Psoas muscle (tissue), 8 donors: ENCODE results near the gene C2orf78. TPM values are rescaled to one million over a fixed set of nuclear protein-coding genes. Genes with fewer than 3 reads are reported as not detected.
A peak's percentile ranks its signal among the peaks of the same experiment; 100 is the strongest.
"Not testable (repeated sequence)": the region's sequence is repeated elsewhere in the genome, so short reads cannot be mapped to it uniquely, and the experiment has no call there.

Source experiments
- ATAC-seq, 4 donors: fragments of 200-7000 bp; cut with Tn5 transposase; one replicate each; pipeline ENCODE4 v1.9.1; 2020; ENCODE audit warnings: moderate library complexity in 3 of 4, mild to moderate bottlenecking in 2 of 4
- DNase-seq, 2 donors: peaks; one replicate each; pipeline ENCODE4 v3.0.0-alpha.2; 2020
- H3K27ac ChIP-seq: fragments of 200-600 bp; one replicate; pipeline ENCODE4 v1.8.0; 2022
- H3K27me3 ChIP-seq, 3 donors: fragments of 200-600 bp in 1 of 3; one replicate each; pipeline versions ENCODE4 v1.6.1 to v1.8.0; 2013 to 2022; ENCODE audit warnings: low read length in 2 of 3, mild to moderate bottlenecking in 2 of 3, moderate library complexity in 1 of 3; ENCODE audit not compliant: insufficient read depth in 3 of 3
- H3K36me3 ChIP-seq, 2 donors: fragments of 200-600 bp in 1 of 2; one replicate each; pipeline versions ENCODE4 v1.6.1 to v1.8.0; 2013 to 2022; ENCODE audit warnings: low read depth in 1 of 2, mild to moderate bottlenecking in 1 of 2, moderate library complexity in 1 of 2; ENCODE audit not compliant: insufficient read depth in 1 of 2
- H3K4me1 ChIP-seq: fragments of 200-600 bp; one replicate; pipeline ENCODE4 v1.8.0; 2022
- H3K4me3 ChIP-seq: fragments of 200-600 bp; one replicate; pipeline ENCODE4 v1.8.0; 2022; ENCODE audit warnings: mild to moderate bottlenecking
- H3K9me3 ChIP-seq: fragments of 200-600 bp; one replicate; pipeline ENCODE4 v1.8.0; 2022
- WGBS, 3 donors: extraction: QIAGEN DNeasy Blood & Tissue Kit; methylation state at CpG; one replicate each; pipeline versions ENCODE4 v1.1.6 to v1.1.7; 2013; 5-methylcytosine and 5-hydroxymethylcytosine counted together
- intact Hi-C, 2 donors: fragments of 100-400 bp; cut with DNase I; formaldehyde crosslinking; loops; one replicate each; pipeline versions ENCODE4 v1.11.0 to v1.14.2; 2022
- polyA plus RNA-seq, 3 donors: library from polyadenylated mRNA; stranded (reverse); fragments of 200-250 nt; gene quantifications; one replicate each; pipeline ENCODE4 v1.2.3, GENCODE V29; 2013
- total RNA-seq, 4 donors: library from RNA; stranded (reverse); fragmentation: NEBNext Ultra II Directional in 2 of 4; extraction: Animal tissue kit (Norgen Biotek cat#: 25700) in 2 of 4; gene quantifications; one replicate each; pipeline versions ENCODE4 v1.2.1 to v1.2.4, GENCODE V29; 2021 to 2023
- TF ChIP-seq, protein P1 (sequence below): fragments of 200-600 bp; IDR thresholded peaks from one replicate; pipeline ENCODE4 v1.8.0; 2022; ENCODE audit warnings: antibody characterized with exemption
- donor health status: healthy with polysubstance abuse.
- donor health status: DM: no; HTN: no; CAD: no; lungs with moderate emphysema.
- donor health status: Bipolar disorder and iron deficiency.
- donor health status: healthy.
- donor health status: DM: yes; HTN: yes; CAD: no.
- donor health status: DM: no; HTN: no; CAD: no.
- donor health status: DM: no; HTN: no; CAD: no.
- donor health status: DM: yes; HTN: yes; CAD: no.

The C2orf78 gene
- total and polyA plus RNA-seq, 7 donors = not detected

DNA sequence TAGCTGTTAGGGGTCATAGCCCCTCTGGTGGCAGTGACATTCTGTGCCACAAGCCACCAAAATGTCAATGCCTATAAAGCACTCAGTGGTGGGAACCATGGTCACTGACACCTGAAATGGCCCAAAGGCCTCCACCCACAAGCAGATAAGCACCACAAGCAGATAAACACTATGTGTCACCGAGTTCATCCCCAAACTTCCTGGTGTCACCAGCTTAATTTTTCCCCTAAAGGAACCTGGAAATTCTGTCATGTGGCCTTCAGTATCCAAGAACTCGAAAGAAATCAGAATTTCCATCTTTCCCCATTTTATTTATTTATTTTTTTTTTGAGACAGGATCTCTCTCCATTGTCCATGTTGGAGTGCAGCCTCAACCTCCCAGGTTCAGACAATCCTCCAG is 43.2 kb upstream of the C2orf78 start:
- H3K27ac ChIP-seq = no peak overlapping the region
- TF ChIP-seq, protein P1, sequence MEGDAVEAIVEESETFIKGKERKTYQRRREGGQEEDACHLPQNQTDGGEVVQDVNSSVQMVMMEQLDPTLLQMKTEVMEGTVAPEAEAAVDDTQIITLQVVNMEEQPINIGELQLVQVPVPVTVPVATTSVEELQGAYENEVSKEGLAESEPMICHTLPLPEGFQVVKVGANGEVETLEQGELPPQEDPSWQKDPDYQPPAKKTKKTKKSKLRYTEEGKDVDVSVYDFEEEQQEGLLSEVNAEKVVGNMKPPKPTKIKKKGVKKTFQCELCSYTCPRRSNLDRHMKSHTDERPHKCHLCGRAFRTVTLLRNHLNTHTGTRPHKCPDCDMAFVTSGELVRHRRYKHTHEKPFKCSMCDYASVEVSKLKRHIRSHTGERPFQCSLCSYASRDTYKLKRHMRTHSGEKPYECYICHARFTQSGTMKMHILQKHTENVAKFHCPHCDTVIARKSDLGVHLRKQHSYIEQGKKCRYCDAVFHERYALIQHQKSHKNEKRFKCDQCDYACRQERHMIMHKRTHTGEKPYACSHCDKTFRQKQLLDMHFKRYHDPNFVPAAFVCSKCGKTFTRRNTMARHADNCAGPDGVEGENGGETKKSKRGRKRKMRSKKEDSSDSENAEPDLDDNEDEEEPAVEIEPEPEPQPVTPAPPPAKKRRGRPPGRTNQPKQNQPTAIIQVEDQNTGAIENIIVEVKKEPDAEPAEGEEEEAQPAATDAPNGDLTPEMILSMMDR = no peak
- WGBS, 3 donors = 85 to 90% (median 88%) methylated on average over 2 of the region's 2 CpGs
- no peak overlapping the region for H3K4me3 ChIP-seq
- H3K4me1 ChIP-seq = peaks cover 14% of the 10 kb centered on the region
- intact Hi-C loops = no loop called here
- DNase-seq (no peak), ATAC-seq (no peak)
- peaks cover 0 to 18% of the 10 kb centered on the region in 2 donors for H3K36me3 ChIP-seq
- H3K27me3 ChIP-seq = no peaks in the 10 kb centered on the region
- H3K9me3 ChIP-seq = no peaks in the 10 kb centered on the region

DNA sequence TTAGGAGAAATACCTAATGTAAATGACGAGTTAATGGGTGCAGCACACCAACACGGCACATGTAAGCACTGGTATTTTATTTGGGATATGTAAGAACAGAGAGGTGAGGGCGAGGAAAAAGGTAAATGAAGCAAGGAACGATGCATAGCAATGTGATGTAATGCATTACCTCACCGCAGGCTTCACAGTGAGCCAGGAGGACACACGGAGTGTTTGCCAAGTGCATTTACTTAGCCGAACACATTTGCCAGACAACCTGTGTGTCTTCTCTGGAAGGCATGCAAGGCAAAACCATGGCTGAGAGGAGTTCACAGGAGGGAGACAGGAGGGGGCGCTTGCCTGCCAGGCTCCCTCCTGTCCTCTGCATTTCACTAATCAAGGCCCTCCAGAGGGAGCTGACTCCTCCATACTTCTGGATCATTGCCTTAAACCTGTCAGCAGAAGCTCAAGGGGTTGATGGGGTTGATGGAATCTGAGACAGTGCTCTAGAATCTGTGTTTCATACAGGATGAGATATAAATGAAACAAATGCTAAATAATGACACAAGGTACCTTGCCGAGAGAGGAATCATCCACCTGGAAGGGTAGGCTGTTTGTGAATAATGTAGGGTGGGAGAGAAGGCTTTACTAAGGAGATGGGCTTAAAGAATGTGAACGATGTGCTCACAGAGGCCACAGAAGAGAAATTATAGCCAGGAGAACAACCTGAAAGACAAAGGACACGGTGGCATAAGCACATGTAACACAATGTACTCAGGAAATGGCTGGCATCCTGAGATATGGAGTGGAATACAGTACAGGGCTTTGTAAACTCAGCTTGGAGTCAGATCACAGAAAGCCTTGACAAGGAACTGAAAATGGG is 37.7 kb upstream of the C2orf78 start:
- H3K9me3 ChIP-seq = no peaks in the 10 kb centered on the region
- intact Hi-C loops = no loop called here
- H3K27me3 ChIP-seq = no peaks in the 10 kb centered on the region
- H3K4me3 ChIP-seq = no peak overlapping the region
- no peaks in the 10 kb centered on the region for H3K4me1 ChIP-seq
- DNase-seq = no peak
- TF ChIP-seq, protein P1 = no peak
- ATAC-seq = peak in 1 of 4 donors; percentile 61
- no peak overlapping the region for H3K27ac ChIP-seq
- H3K36me3 ChIP-seq = peaks cover 0 to 35% of the 10 kb centered on the region in 2 donors
- WGBS, 3 donors = 83 to 91% (median 87%) methylated on average over 11 of the region's 11 CpGs

DNA sequence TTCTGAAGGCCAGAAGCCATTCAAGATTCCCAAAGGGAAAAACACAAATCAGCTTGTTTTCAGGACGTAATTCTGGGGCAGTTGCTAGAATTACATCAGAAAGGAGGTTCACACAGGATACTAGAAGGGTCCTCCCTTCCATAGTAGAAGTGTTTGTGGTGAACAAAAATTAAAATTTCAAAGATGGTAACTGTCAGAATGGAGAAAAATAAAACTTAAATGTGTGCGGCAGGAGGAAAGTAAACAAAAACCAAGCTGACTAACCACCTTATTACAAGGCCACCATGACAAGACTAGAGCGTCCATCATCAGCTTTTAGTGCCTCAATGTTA is 37.1 kb upstream of the C2orf78 start:
- intact Hi-C loops = no loop called here
- TF ChIP-seq, protein P1 = no peak
- H3K27ac ChIP-seq = no peak overlapping the region
- no peaks in the 10 kb centered on the region for H3K9me3 ChIP-seq
- WGBS, 3 donors = 87 to 88% (median 87%) methylated on average over 3 of the region's 3 CpGs
- peaks cover 0 to 38% of the 10 kb centered on the region in 2 donors for H3K36me3 ChIP-seq
- H3K27me3 ChIP-seq = no peaks in the 10 kb centered on the region
- no peak overlapping the region for H3K4me3 ChIP-seq
- DNase-seq (no peak), ATAC-seq (no peak)
- no peaks in the 10 kb centered on the region for H3K4me1 ChIP-seq

DNA sequence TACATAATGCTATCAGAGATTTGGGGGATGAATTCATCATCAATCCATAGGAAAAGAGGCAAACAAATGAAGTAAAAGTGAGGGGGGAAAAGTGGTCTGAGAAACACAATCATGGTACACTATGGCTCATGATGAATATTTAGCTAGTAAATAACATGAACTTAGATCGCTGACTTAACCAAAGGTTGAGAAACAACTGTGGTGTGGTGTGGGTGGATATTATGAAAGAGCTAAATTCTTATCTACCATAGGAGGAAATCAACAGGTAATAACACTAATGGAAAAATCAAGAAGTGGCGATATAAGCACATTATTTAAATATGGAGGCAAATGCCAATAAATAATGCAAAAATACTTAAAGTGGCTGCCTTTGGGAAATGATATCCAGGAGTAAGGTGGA is 34.7 kb upstream of the C2orf78 start:
- H3K4me1 ChIP-seq = no peaks in the 10 kb centered on the region
- no peak for ATAC-seq
- no peaks in the 10 kb centered on the region for H3K9me3 ChIP-seq
- peaks cover 0 to 52% of the 10 kb centered on the region in 2 donors for H3K36me3 ChIP-seq
- TF ChIP-seq, protein P1 = no peak
- no peak overlapping the region for H3K4me3 ChIP-seq
- 90 to 96% (median 93%) methylated on average over 2 of the region's 2 CpGs for WGBS, 3 donors
- no peaks in the 10 kb centered on the region for H3K27me3 ChIP-seq
- intact Hi-C loops = no loop called here
- no peak overlapping the region for H3K27ac ChIP-seq
- no peak for DNase-seq

DNA sequence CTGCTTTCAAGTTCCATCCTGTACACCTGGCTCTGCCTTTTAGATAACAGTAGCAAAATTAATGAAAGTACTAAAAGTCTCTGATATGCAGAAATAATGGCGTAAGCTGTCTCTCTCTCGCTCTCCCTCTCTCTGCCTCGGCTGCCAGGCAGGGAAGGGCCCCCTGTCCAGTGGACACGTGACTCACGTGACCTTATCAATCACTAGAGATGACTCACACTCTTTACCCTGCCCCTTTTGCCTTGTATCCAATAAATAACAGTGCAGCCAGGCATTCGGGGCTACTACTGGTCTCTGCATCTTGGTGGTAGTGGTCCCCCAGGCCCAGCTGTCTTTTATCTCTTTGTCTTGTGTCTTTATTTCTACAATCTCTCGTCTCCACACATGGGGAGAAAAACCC is 29.7 kb upstream of the C2orf78 start:
- H3K9me3 ChIP-seq, DNase-seq, H3K4me3 ChIP-seq, intact Hi-C loops, H3K27ac ChIP-seq, ATAC-seq, H3K4me1 ChIP-seq, H3K27me3 ChIP-seq: not testable (repeated sequence)
- peaks cover 0 to 66% of the 10 kb centered on the region in 2 donors for H3K36me3 ChIP-seq
- 84 to 99% (median 98%) methylated on average over 7 of the region's 7 CpGs for WGBS, 3 donors
